DND-41 (cell line): Measurements from ENCODE around the gene BNC2.

Experiments used
- ATAC-seq: fragments of 200-7000 bp; cut with Tn5 transposase; 3 replicates; pipeline ENCODE4 v1.9.1; 2021; ENCODE audit warnings: low read depth; ENCODE audit not compliant: insufficient read depth
- DNase-seq: peaks from one replicate; pipeline ENCODE4 v3.0.0-alpha.2; 2020
- H2AFZ ChIP-seq: 2 replicates; pipeline ENCODE4 v1.6.0; 2012; ENCODE audit warnings: low read depth, low read length
- H3K27ac ChIP-seq: 2 replicates; pipeline ENCODE4 v1.5.1; 2012; ENCODE audit warnings: low read length, inconsistent platforms
- H3K27me3 ChIP-seq: fragments of 200-600 bp; sonication (generic); 2 replicates; pipeline ENCODE4 v1.6.0; 2012; ENCODE audit warnings: low read length, mild to moderate bottlenecking, inconsistent platforms; ENCODE audit not compliant: insufficient read depth, poor library complexity
- H3K36me3 ChIP-seq: 2 replicates; pipeline ENCODE4 v1.5.1; 2012; ENCODE audit warnings: low read length, inconsistent platforms; ENCODE audit not compliant: insufficient read depth
- H3K4me1 ChIP-seq: 2 replicates; pipeline ENCODE4 v1.5.1; 2012; ENCODE audit warnings: mild to moderate bottlenecking, low read length; ENCODE audit not compliant: insufficient read depth
- H3K4me2 ChIP-seq: 2 replicates; pipeline ENCODE4 v1.6.0; 2012; ENCODE audit warnings: mild to moderate bottlenecking, moderate library complexity, low read length, inconsistent platforms; ENCODE audit not compliant: insufficient read depth
- H3K4me3 ChIP-seq, 2 experiments: fragments of 200-600 bp in 1 of 2; shearing (Covaris generic) in 1 of 2; 2 replicates each; pipeline ENCODE4 v1.5.1; 2012 to 2016; ENCODE audit warnings: inconsistent platforms in 2 of 2, low read length in 2 of 2, mild to moderate bottlenecking in 2 of 2, low read depth in 1 of 2, moderate library complexity in 1 of 2
- H3K79me2 ChIP-seq: 2 replicates; pipeline ENCODE4 v1.6.0; 2012; ENCODE audit warnings: low read length, inconsistent platforms; ENCODE audit not compliant: insufficient read depth
- H3K9ac ChIP-seq: 2 replicates; pipeline ENCODE4 v1.6.0; 2012; ENCODE audit warnings: low read depth, mild to moderate bottlenecking, inconsistent platforms, low read length, moderate library complexity
- H3K9me3 ChIP-seq: 2 replicates; pipeline ENCODE4 v1.5.1; 2012; ENCODE audit warnings: low read length, moderate library complexity, mild to moderate bottlenecking, inconsistent platforms; ENCODE audit not compliant: insufficient read depth, severe bottlenecking
- H4K20me1 ChIP-seq: 2 replicates; pipeline ENCODE4 v1.6.0; 2012; ENCODE audit warnings: low read length; ENCODE audit not compliant: insufficient read depth
- CTCF ChIP-seq: IDR thresholded peaks from 2 replicates; pipeline ENCODE4 v1.5.1; 2012; ENCODE audit warnings: borderline replicate concordance, low read length, moderate library complexity, mild to moderate bottlenecking; ENCODE audit not compliant: poor library complexity, severe bottlenecking; ENCODE audit errors: extremely low read depth
- EZH2 ChIP-seq: IDR thresholded peaks from 3 replicates; pipeline ENCODE4 v1.6.1; 2012; ENCODE audit warnings: borderline replicate concordance, low read depth, mild to moderate bottlenecking, moderate library complexity, low read length, inconsistent platforms; ENCODE audit not compliant: severe bottlenecking

BNC2 gene

GRCh38 chr9:16361939-16362338, 508.5 kb downstream of the BNC2 start:
- no peaks in the 10 kb centered on the region for H3K36me3 ChIP-seq
- no peak overlapping the region for H3K4me3 ChIP-seq
- ATAC-seq (no peak), DNase-seq (no peak)
- no peaks in the 10 kb centered on the region for H3K4me1 ChIP-seq
- H3K27ac ChIP-seq, result no peak overlapping the region
- no peak overlapping the region for H3K4me2 ChIP-seq
- TF ChIP-seq EZH2 (no peak), CTCF (no peak)
- no peak overlapping the region for H3K9ac ChIP-seq
- no peaks in the 10 kb centered on the region for H3K27me3 ChIP-seq
- H3K9me3 ChIP-seq, result no peaks in the 10 kb centered on the region
- no peak overlapping the region for H2AFZ ChIP-seq
- H4K20me1 ChIP-seq, result no peaks in the 10 kb centered on the region
- H3K79me2 ChIP-seq, result no peaks in the 10 kb centered on the region

GRCh38 chr9:16361118-16361517, 509.4 kb downstream of the BNC2 start:
- no peak overlapping the region for H3K4me2 ChIP-seq
- H3K27me3 ChIP-seq, result no peaks in the 10 kb centered on the region
- H3K36me3 ChIP-seq, result no peaks in the 10 kb centered on the region
- H3K4me3 ChIP-seq, result no peak overlapping the region
- H3K9ac ChIP-seq, result no peak overlapping the region
- H4K20me1 ChIP-seq, result no peaks in the 10 kb centered on the region
- no peak for TF ChIP-seq EZH2
- no peak for TF ChIP-seq CTCF
- no peak overlapping the region for H2AFZ ChIP-seq
- no peak overlapping the region for H3K27ac ChIP-seq
- no peaks in the 10 kb centered on the region for H3K9me3 ChIP-seq
- ATAC-seq (no peak), DNase-seq (no peak)
- no peaks in the 10 kb centered on the region for H3K4me1 ChIP-seq
- no peaks in the 10 kb centered on the region for H3K79me2 ChIP-seq

- TF ChIP-seq EZH2 (no peak), CTCF (no peak)
- H3K27ac ChIP-seq, result no peak overlapping the region
- no peaks in the 10 kb centered on the region for H3K4me1 ChIP-seq
- no peak overlapping the region for H2AFZ ChIP-seq
- ATAC-seq, result no peak
- H3K4me2 ChIP-seq, result no peak overlapping the region
- no peak overlapping the region for H3K9ac ChIP-seq
- H4K20me1 ChIP-seq, result no peaks in the 10 kb centered on the region
- no peak overlapping the region for H3K4me3 ChIP-seq
- no peaks in the 10 kb centered on the region for H3K9me3 ChIP-seq
- H3K79me2 ChIP-seq, result no peaks in the 10 kb centered on the region
- H3K27me3 ChIP-seq, result no peaks in the 10 kb centered on the region
- H3K36me3 ChIP-seq, result no peaks in the 10 kb centered on the region
- no peak for DNase-seq
Measured at GRCh38 chr9:16360247-16360646, 510.2 kb downstream of the BNC2 start.
